GM23338 (cell line): ENCODE data around the gene HARBI1. TPM values are rescaled to one million over a fixed set of nuclear protein-coding genes. Genes with fewer than 3 reads are reported as not detected.

Experiments
- ATAC-seq: fragments of 200-7000 bp; cut with Tn5 transposase; 3 replicates; pipeline ENCODE4 v1.9.1; 2020
- DNase-seq: peaks from one replicate; pipeline ENCODE4 v3.0.0-alpha.2; 2015; ENCODE audit warnings: low spot score
- H2AFZ ChIP-seq: fragments of 200-600 bp; sonication (generic); 2 replicates; pipeline ENCODE4 v1.8.0; 2016; ENCODE audit warnings: antibody characterized with exemption, mild to moderate bottlenecking, moderate library complexity
- H3F3A ChIP-seq: fragments of 200-600 bp; sonication (generic); replicated peaks from 2 replicates; pipeline ENCODE4 v1.8.0; 2017; ENCODE audit warnings: antibody characterized with exemption, mixed run types, low read depth
- H3K27ac ChIP-seq: fragments of 200-600 bp; sonication (generic); 2 replicates; pipeline ENCODE4 v1.6.1; 2016; ENCODE audit warnings: low read depth
- H3K27me3 ChIP-seq: fragments of 200-600 bp; sonication (generic); 2 replicates; pipeline ENCODE4 v1.8.0; 2016; ENCODE audit warnings: mild to moderate bottlenecking, mixed run types, moderate library complexity; ENCODE audit not compliant: insufficient read depth
- H3K36me3 ChIP-seq: fragments of 200-600 bp; sonication (generic); 2 replicates; pipeline ENCODE4 v1.8.0; 2016; ENCODE audit warnings: mild to moderate bottlenecking; ENCODE audit not compliant: insufficient read depth
- H3K4me1 ChIP-seq: fragments of 200-600 bp; sonication (generic); 2 replicates; pipeline ENCODE4 v1.8.0; 2016; ENCODE audit warnings: mild to moderate bottlenecking, moderate library complexity; ENCODE audit not compliant: insufficient read depth
- H3K4me2 ChIP-seq: fragments of 200-600 bp; sonication (generic); 2 replicates; pipeline ENCODE4 v1.7.1; 2017; ENCODE audit warnings: mixed run types
- H3K4me3 ChIP-seq: fragments of 200-600 bp; sonication (generic); 2 replicates; pipeline ENCODE4 v1.6.1; 2016; ENCODE audit warnings: mixed run types
- H3K79me2 ChIP-seq: fragments of 200-600 bp; sonication (generic); replicated peaks from 2 replicates; pipeline ENCODE4 v1.8.0; 2017; ENCODE audit warnings: mild to moderate bottlenecking; ENCODE audit not compliant: insufficient read depth
- H3K9me2 ChIP-seq: fragments of 200-600 bp; sonication (generic); 2 replicates; pipeline ENCODE4 v1.8.0; 2017; ENCODE audit not compliant: insufficient read depth
- H4K20me1 ChIP-seq: fragments of 200-600 bp; sonication (generic); replicated peaks from 2 replicates; pipeline ENCODE4 v1.8.0; 2017; ENCODE audit warnings: mild to moderate bottlenecking; ENCODE audit not compliant: insufficient read depth
- H3K27ac Mint-ChIP-seq: 2 replicates; pipeline ENCODE4 v1.8.0; 2020; ENCODE audit warnings: inconsistent platforms, mild to moderate bottlenecking, moderate library complexity, mixed read lengths
- H3K27me3 Mint-ChIP-seq: 3 replicates; pipeline ENCODE4 v1.8.0; 2022; ENCODE audit warnings: low read depth, mild to moderate bottlenecking, moderate library complexity, mixed read lengths, inconsistent platforms; ENCODE audit not compliant: insufficient read depth, poor library complexity
- H3K36me3 Mint-ChIP-seq: 3 replicates; pipeline ENCODE4 v1.8.0; 2021; ENCODE audit warnings: low read depth, mild to moderate bottlenecking, inconsistent platforms, moderate library complexity, mixed read lengths
- H3K4me1 Mint-ChIP-seq: 3 replicates; pipeline ENCODE4 v1.8.0; 2020; ENCODE audit warnings: mild to moderate bottlenecking, inconsistent platforms, mixed read lengths
- H3K4me3 Mint-ChIP-seq: 3 replicates; pipeline ENCODE4 v1.8.0; 2021; ENCODE audit warnings: moderate library complexity, mild to moderate bottlenecking, inconsistent platforms, mixed read lengths
- H3K9me3 Mint-ChIP-seq: 3 replicates; pipeline ENCODE4 v1.8.0; 2020; ENCODE audit warnings: moderate library complexity, mild to moderate bottlenecking, inconsistent platforms, mixed read lengths
- EZH2 ChIP-seq: fragments of 200-600 bp; sonication (generic); IDR thresholded peaks from one replicate; pipeline ENCODE4 v1.8.0; 2017; ENCODE audit warnings: antibody characterized with exemption, mild to moderate bottlenecking, low read depth; ENCODE audit not compliant: unreplicated experiment
- EZH2phosphoT487 ChIP-seq: fragments of 200-600 bp; sonication (generic); IDR thresholded peaks from one replicate; pipeline ENCODE4 v1.8.1; 2018; ENCODE audit warnings: antibody characterized with exemption; ENCODE audit not compliant: unreplicated experiment
- JUNB ChIP-seq: IDR thresholded peaks from one replicate; pipeline ENCODE4 v1.6.1; 2016; ENCODE audit warnings: antibody characterized with exemption; ENCODE audit not compliant: unreplicated experiment
- POLR2AphosphoS5 ChIP-seq: IDR thresholded peaks from 2 replicates; pipeline ENCODE4 v1.6.1; 2016; ENCODE audit warnings: antibody characterized with exemption, low read depth
- STAT1 ChIP-seq: IDR thresholded peaks from one replicate; pipeline ENCODE4 v1.6.1; 2016; ENCODE audit warnings: antibody characterized with exemption; ENCODE audit not compliant: unreplicated experiment
- ZNF114 ChIP-seq: fragments of 250-450 bp; sonication (Bioruptor Pico); IDR thresholded peaks from 2 replicates; pipeline ENCODE4 v1.5.0; 2020; ENCODE audit warnings: mild to moderate bottlenecking, moderate library complexity
- polyA plus RNA-seq: library from polyadenylated mRNA; unstranded; fragments of >200 nt; fragmentation: Nextera tagmentation; extraction: Ambion mirVana; gene quantifications from 2 replicates; pipeline ENCODE4 v1.2.1, GENCODE V29; 2016
- total RNA-seq: library from RNA; depleted of rRNA; stranded (reverse); fragments of >200 nt; shearing (Covaris generic); gene quantifications from 2 replicates; pipeline ENCODE4 v1.2.3, GENCODE V29; 2014
- TF ChIP-seq, protein P1 (sequence below): IDR thresholded peaks from 2 replicates; pipeline ENCODE4 v1.6.1; 2016; ENCODE audit warnings: antibody characterized with exemption
- TF ChIP-seq, protein P2 (sequence below), 2 experiments: fragments of 200-600 bp in 1 of 2; sonication (generic) in 1 of 2; conservative IDR thresholded peaks; 2 replicates each; pipeline versions ENCODE4 v1.5.1 to v1.6.1; 2016 to 2017; ENCODE audit warnings: antibody characterized with exemption in 2 of 2, low read depth in 2 of 2, mild to moderate bottlenecking in 2 of 2, moderate library complexity in 1 of 2
- TF ChIP-seq, protein P3 (sequence below): IDR thresholded peaks from one replicate; pipeline ENCODE4 v1.6.1; 2018; ENCODE audit warnings: antibody characterized with exemption; ENCODE audit not compliant: unreplicated experiment
- TF ChIP-seq, protein P4 (sequence below): fragments of 250-450 bp; sonication (Bioruptor Pico); IDR thresholded peaks from 2 replicates; pipeline ENCODE4 v1.5.0; 2020; ENCODE audit warnings: mild to moderate bottlenecking, moderate library complexity

HARBI1 gene
- total and polyA plus RNA-seq, 2 experiments from 2014 or later, result 4.2 to 6.5 TPM

DNA sequence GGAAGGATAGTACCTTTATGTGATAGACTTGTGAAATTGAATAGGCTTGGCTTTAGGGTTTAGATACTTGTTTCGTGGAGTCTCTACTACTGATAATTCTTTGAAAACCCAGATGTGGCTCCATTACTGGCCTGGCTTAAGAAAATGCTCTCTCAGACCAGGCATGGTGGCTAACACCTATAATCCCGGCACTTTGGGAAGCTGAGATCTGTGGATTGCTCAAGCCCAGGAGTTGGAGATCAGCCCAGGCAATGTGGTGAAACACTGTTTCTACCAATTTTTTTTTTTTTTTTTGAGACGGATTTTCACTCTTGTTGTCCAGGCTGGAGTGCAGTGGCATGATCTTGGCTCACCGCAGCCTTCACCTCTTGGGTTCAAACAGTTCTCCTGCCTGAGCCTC is 41.2 kb upstream of the HARBI1 start:
- H3K27me3 ChIP-seq, result no peaks in the 10 kb centered on the region

More for the DNA sequence above, 41.2 kb upstream of the HARBI1 start:
- Histone ChIP-seq H3K79me2 (no peaks in the 10 kb centered on the region), H3K27ac (0 out of 2 replicates have a peak overlapping the region, but pooled peaks have one; percentile 39), H3K4me2 (no peak overlapping the region), H3K9me2 (no peaks in the 10 kb centered on the region), H2AFZ (no peak overlapping the region), H4K20me1 (no peaks in the 10 kb centered on the region), H3K4me3 (no peak overlapping the region), H3K36me3 (peaks cover 37% of the 10 kb centered on the region), H3F3A (0 out of 2 replicates have a peak, but pooled peaks cover 4% of the 10 kb centered on the region), H3K4me1 (no peaks in the 10 kb centered on the region)
- Mint-ChIP-seq H3K4me3 (no peak overlapping the region), H3K27ac (no peak overlapping the region), H3K9me3 (no peaks in the 10 kb centered on the region), H3K36me3 (peaks cover 55% of the 10 kb centered on the region), H3K4me1 (no peaks in the 10 kb centered on the region), H3K27me3 (no peaks in the 10 kb centered on the region)
- DNase-seq, result no peak
- TF ChIP-seq EZH2phosphoT487, result no peak
- TF ChIP-seq, protein P1, sequence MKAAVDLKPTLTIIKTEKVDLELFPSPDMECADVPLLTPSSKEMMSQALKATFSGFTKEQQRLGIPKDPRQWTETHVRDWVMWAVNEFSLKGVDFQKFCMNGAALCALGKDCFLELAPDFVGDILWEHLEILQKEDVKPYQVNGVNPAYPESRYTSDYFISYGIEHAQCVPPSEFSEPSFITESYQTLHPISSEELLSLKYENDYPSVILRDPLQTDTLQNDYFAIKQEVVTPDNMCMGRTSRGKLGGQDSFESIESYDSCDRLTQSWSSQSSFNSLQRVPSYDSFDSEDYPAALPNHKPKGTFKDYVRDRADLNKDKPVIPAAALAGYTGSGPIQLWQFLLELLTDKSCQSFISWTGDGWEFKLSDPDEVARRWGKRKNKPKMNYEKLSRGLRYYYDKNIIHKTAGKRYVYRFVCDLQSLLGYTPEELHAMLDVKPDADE, result no peak
- no peak for TF ChIP-seq JUNB
- TF ChIP-seq EZH2, result no peak
- TF ChIP-seq, protein P2, sequence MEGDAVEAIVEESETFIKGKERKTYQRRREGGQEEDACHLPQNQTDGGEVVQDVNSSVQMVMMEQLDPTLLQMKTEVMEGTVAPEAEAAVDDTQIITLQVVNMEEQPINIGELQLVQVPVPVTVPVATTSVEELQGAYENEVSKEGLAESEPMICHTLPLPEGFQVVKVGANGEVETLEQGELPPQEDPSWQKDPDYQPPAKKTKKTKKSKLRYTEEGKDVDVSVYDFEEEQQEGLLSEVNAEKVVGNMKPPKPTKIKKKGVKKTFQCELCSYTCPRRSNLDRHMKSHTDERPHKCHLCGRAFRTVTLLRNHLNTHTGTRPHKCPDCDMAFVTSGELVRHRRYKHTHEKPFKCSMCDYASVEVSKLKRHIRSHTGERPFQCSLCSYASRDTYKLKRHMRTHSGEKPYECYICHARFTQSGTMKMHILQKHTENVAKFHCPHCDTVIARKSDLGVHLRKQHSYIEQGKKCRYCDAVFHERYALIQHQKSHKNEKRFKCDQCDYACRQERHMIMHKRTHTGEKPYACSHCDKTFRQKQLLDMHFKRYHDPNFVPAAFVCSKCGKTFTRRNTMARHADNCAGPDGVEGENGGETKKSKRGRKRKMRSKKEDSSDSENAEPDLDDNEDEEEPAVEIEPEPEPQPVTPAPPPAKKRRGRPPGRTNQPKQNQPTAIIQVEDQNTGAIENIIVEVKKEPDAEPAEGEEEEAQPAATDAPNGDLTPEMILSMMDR (conservative IDR thresholded peaks at IDR 0.05; ENCODE audit: low read depth in 2 of 2), result no peak
- TF ChIP-seq, protein P3, sequence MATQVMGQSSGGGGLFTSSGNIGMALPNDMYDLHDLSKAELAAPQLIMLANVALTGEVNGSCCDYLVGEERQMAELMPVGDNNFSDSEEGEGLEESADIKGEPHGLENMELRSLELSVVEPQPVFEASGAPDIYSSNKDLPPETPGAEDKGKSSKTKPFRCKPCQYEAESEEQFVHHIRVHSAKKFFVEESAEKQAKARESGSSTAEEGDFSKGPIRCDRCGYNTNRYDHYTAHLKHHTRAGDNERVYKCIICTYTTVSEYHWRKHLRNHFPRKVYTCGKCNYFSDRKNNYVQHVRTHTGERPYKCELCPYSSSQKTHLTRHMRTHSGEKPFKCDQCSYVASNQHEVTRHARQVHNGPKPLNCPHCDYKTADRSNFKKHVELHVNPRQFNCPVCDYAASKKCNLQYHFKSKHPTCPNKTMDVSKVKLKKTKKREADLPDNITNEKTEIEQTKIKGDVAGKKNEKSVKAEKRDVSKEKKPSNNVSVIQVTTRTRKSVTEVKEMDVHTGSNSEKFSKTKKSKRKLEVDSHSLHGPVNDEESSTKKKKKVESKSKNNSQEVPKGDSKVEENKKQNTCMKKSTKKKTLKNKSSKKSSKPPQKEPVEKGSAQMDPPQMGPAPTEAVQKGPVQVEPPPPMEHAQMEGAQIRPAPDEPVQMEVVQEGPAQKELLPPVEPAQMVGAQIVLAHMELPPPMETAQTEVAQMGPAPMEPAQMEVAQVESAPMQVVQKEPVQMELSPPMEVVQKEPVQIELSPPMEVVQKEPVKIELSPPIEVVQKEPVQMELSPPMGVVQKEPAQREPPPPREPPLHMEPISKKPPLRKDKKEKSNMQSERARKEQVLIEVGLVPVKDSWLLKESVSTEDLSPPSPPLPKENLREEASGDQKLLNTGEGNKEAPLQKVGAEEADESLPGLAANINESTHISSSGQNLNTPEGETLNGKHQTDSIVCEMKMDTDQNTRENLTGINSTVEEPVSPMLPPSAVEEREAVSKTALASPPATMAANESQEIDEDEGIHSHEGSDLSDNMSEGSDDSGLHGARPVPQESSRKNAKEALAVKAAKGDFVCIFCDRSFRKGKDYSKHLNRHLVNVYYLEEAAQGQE, result no peak
- no peak for TF ChIP-seq STAT1
- TF ChIP-seq ZNF114, result no peak
- TF ChIP-seq, protein P4, sequence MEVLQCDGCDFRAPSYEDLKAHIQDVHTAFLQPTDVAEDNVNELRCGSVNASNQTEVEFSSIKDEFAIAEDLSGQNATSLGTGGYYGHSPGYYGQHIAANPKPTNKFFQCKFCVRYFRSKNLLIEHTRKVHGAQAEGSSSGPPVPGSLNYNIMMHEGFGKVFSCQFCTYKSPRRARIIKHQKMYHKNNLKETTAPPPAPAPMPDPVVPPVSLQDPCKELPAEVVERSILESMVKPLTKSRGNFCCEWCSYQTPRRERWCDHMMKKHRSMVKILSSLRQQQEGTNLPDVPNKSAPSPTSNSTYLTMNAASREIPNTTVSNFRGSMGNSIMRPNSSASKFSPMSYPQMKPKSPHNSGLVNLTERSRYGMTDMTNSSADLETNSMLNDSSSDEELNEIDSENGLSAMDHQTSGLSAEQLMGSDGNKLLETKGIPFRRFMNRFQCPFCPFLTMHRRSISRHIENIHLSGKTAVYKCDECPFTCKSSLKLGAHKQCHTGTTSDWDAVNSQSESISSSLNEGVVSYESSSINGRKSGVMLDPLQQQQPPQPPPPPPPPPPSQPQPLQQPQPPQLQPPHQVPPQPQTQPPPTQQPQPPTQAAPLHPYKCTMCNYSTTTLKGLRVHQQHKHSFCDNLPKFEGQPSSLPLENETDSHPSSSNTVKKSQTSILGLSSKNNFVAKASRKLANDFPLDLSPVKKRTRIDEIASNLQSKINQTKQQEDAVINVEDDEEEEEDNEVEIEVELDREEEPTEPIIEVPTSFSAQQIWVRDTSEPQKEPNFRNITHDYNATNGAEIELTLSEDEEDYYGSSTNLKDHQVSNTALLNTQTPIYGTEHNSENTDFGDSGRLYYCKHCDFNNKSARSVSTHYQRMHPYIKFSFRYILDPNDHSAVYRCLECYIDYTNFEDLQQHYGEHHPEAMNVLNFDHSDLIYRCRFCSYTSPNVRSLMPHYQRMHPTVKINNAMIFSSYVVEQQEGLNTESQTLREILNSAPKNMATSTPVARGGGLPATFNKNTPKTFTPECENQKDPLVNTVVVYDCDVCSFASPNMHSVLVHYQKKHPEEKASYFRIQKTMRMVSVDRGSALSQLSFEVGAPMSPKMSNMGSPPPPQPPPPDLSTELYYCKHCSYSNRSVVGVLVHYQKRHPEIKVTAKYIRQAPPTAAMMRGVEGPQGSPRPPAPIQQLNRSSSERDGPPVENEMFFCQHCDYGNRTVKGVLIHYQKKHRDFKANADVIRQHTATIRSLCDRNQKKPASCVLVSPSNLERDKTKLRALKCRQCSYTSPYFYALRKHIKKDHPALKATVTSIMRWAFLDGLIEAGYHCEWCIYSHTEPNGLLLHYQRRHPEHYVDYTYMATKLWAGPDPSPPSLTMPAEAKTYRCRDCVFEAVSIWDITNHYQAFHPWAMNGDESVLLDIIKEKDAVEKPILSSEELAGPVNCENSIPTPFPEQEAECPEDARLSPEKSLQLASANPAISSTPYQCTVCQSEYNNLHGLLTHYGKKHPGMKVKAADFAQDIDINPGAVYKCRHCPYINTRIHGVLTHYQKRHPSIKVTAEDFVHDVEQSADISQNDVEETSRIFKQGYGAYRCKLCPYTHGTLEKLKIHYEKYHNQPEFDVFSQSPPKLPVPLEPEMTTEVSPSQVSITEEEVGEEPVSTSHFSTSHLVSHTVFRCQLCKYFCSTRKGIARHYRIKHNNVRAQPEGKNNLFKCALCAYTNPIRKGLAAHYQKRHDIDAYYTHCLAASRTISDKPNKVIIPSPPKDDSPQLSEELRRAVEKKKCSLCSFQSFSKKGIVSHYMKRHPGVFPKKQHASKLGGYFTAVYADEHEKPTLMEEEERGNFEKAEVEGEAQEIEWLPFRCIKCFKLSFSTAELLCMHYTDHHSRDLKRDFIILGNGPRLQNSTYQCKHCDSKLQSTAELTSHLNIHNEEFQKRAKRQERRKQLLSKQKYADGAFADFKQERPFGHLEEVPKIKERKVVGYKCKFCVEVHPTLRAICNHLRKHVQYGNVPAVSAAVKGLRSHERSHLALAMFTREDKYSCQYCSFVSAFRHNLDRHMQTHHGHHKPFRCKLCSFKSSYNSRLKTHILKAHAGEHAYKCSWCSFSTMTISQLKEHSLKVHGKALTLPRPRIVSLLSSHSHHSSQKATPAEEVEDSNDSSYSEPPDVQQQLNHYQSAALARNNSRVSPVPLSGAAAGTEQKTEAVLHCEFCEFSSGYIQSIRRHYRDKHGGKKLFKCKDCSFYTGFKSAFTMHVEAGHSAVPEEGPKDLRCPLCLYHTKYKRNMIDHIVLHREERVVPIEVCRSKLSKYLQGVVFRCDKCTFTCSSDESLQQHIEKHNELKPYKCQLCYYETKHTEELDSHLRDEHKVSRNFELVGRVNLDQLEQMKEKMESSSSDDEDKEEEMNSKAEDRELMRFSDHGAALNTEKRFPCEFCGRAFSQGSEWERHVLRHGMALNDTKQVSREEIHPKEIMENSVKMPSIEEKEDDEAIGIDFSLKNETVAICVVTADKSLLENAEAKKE (CRISPR knock-in tag), result no peak
- no peak for TF ChIP-seq POLR2AphosphoS5
- ATAC-seq, result no peak
